Erythroblast (primary cell): Measurements from ENCODE around the gene RIC8A.

Experiments used
- GATA1 ChIP-seq: IDR thresholded peaks from 2 replicates; pipeline ENCODE4 v1.6.1; 2011; ENCODE audit warnings: low read depth, mild to moderate bottlenecking, control low read depth, low read length, moderate library complexity
- POLR2A ChIP-seq: IDR thresholded peaks from 2 replicates; pipeline ENCODE4 v1.6.1; 2011; ENCODE audit warnings: mild to moderate bottlenecking, low read length

DNA sequence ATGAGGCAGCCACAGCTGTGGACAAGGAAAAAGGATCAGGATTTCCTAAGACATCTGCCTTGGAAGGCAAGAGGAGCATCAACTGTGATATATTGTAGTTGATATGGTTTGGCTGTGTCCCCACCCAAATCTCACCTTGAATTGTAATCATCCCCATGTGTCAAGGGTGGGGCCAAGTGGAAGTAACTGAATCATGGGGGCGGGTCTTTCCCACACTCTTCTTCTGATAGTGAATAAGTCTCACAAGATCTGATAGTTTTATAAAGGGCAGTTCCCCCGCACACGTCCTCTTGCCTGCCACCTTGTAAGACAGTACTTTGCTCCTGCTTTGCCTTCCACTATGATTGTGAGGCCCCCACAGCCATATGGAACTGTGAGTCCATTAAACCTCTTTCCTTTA lies 10.2 kb downstream of the RIC8A start:
- no peak for TF ChIP-seq POLR2A
- TF ChIP-seq GATA1 = no peak
